HG02588 (cell line): ENCODE measurements around the gene RMI2.

Experiments used
- ATAC-seq: cut with Tn5 transposase; IDR thresholded peaks from one replicate; pipeline ENCODE4 v1.9.1; 2021; ENCODE audit warnings: mild to moderate bottlenecking, moderate library complexity; ENCODE audit not compliant: unreplicated experiment

The RMI2 gene

DNA sequence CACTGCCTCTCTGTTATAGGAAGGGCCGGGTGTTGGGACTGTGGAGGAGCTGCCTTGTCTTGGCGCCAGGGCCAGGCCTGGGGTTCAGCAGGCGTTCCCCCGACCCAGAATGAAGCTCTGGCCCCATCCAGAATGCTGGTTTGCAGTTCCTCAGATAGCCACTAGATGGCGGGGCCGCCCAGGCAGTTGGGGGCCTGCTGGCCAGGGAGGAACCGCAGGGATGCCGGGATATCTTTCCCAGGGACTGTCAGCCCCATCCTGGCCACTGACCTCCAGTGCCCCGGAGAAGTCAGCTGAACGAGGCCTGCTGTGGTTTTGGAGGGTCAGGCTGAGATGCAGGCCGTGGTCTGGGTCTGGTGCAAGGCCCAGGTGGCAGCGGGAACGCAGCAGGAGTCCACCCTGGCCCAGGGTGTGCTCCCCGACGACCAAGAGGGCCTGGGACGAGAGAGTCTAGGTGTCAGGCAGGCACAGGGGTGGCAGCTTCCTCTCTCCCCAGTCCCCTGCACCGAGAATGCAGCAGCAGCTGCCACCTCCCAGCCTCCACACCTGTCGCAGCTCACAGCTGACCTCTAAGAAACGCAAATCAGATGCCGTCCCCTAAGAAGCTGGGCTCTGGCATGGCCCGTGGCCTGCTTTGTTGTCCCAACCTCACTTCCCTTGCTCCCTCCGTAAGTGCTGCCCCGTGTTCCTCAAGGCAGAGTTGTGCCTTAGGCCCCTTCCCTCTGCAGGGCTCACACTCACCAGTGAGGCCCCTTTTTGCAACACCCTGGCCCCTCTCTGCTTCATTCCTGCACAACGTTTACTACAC, 51.2 kb downstream of the RMI2 start:
- no peak for ATAC-seq

DNA sequence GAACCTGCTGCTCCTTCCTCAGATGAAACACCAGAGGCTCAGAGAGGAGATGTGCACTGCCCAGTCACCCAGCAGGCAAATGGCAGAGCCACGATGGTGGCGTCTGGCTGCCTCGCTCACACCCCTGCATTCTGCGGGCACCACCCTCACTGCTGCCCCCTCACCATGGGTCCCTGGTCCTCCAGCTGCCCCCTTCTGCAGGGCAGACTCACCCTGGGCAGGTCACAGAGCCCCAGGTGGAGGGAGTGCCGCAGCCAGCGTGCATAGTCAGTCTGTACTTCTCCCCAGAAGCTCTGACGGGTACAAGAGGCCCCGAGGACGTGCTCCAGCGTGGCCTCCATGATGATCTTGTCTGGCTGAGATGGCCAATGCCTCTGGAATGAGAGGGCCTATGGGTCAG, 52.9 kb downstream of the RMI2 start:
- ATAC-seq = no peak

DNA sequence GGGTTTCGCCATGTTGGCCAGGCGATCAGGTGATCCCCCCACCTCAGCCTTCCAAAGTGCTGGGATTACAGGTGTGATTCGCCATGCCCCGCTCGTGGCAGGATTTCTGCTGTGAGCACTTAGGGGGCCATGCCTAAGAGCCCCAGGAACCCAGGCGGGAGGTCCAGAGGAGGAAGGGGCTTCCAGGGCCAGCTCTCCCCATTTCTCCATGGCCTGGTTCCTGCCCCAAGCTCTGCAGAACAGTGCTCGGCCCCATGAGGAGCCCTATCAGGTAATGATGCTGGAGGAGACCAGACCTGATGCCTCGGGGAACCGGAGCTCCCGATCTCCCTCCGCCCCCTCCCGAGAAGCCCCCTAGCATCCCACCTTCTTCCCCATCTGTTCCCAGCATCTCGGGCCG, 53.6 kb downstream of the RMI2 start:
- no peak for ATAC-seq

DNA sequence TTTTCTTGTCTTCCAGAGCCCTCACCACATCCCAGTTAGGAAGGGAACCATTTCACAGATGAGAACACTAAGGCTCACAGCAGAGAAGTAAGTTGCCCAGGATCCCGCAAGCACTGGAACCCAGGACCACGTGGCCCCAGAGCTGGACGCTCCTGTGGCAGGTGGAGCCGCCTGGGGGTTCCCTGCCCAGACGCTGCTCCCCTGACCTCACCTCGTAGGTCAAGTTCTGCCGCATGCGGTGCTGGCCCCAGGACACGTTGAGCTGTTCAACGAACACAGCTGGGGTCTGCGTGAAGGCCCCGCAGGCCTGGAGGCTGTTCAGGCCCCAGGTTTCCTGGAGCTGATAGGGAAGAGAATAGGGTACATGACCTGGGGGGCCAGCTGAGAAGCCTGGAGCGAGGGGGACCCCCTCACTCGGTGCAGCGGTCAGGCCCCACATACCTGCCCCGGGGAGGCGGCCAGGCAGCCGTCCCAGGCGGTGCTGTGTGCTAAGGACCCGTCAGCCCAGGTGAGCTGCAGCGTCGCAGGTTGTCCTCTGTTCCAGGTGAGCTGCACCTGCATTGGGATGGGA, 54.1 kb downstream of the RMI2 start:
- ATAC-seq = no peak

DNA sequence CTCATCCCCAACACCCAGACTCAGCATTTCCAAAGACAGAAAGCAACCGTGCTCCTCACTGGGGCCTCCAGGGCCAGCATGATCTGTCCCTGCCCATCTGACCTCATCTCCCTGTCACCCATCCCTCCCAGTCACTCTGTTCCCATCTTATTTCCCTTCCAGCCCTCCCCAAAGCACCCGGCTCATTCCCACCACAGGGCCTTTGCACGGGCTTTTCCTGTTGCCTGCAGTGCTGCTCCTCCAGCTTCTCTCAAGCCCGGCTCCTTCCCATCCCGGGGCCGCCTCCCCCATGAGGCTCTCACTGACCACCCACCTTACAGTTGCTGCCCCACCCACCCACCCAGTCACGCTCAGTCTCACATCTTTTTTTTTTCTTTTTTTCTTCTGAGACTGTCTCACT, 54.8 kb downstream of the RMI2 start:
- no peak for ATAC-seq
